Loucy (cell line): ENCODE results near the gene KRTAP11-1.

Source experiments
- EZH2phosphoT487 ChIP-seq: fragments of 200-600 bp; IDR thresholded peaks from 2 replicates; pipeline ENCODE4 v1.6.1; 2018; ENCODE audit warnings: antibody characterized with exemption, mild to moderate bottlenecking, moderate library complexity, borderline replicate concordance
- TF ChIP-seq, protein P1 (sequence below): fragments of 200-600 bp; sonication (generic); conservative IDR thresholded peaks from 2 replicates; pipeline ENCODE4 v1.5.1; 2014; ENCODE audit warnings: mild to moderate bottlenecking, antibody characterized with exemption, low read length

DNA sequence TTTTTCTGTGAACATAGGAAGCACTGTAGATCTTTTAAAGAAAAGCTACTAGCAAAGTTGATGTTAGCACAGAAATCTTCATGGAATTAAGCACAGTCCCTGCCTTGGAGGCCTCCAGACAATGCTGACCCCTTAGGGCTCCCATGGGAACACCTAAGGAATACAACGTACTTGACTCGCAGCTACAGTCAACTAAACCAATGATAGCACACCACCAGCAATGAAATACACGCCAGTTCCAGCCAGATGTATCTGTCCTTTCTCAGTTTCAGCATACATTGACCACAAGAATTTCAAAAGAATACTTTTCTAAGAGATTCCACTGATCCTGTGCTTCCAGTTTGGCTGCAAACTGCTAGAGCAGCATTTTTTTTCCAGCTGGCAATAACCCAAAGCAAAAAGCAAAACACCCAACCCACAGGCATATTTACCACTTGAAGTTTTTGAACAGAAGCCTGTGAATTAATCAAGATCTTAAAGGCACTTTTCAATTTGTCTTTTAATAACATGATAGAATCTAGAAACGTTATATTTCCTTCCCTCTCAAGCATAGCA, 42.8 kb upstream of the KRTAP11-1 start:
- TF ChIP-seq, protein P1, sequence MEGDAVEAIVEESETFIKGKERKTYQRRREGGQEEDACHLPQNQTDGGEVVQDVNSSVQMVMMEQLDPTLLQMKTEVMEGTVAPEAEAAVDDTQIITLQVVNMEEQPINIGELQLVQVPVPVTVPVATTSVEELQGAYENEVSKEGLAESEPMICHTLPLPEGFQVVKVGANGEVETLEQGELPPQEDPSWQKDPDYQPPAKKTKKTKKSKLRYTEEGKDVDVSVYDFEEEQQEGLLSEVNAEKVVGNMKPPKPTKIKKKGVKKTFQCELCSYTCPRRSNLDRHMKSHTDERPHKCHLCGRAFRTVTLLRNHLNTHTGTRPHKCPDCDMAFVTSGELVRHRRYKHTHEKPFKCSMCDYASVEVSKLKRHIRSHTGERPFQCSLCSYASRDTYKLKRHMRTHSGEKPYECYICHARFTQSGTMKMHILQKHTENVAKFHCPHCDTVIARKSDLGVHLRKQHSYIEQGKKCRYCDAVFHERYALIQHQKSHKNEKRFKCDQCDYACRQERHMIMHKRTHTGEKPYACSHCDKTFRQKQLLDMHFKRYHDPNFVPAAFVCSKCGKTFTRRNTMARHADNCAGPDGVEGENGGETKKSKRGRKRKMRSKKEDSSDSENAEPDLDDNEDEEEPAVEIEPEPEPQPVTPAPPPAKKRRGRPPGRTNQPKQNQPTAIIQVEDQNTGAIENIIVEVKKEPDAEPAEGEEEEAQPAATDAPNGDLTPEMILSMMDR: no peak
- TF ChIP-seq EZH2phosphoT487: no peak
